ENCODE data around the gene S1PR2. TPM values are rescaled to one million over a fixed set of nuclear protein-coding genes. Genes with fewer than 3 reads are reported as not detected.
"Not testable (repeated sequence)": the region's sequence is repeated elsewhere in the genome, so short reads cannot be mapped to it uniquely, and the experiment has no call there.

S1PR2 gene
- polyA plus RNA-seq, 1 donor, result 12.0 TPM

- no peak for DNase-seq (ENCODE audit: low read depth)
These were observed 6.8 kb downstream of the S1PR2 start for GRCh38 chr19:10224337-10224736.

GRCh38 chr19:10223488-10224213, 7.5 kb downstream of the S1PR2 start:
- DNase-seq (ENCODE audit: low read depth), result no peak

- no peak for DNase-seq (ENCODE audit: low read depth)
These were observed 8.8 kb downstream of the S1PR2 start for GRCh38 chr19:10222201-10222890.

GRCh38 chr19:10220695-10221094, 10.4 kb downstream of the S1PR2 start:
- DNase-seq (ENCODE audit: low read depth), result no peak

- no peak for DNase-seq (ENCODE audit: low read depth)
These were observed 11.5 kb downstream of the S1PR2 start for GRCh38 chr19:10219678-10220077.

GRCh38 chr19:10217085-10217484, 14.0 kb downstream of the S1PR2 start:
- DNase-seq (ENCODE audit: low read depth), result no peak

GRCh38 chr19:10214784-10215183, 16.3 kb downstream of the S1PR2 start:
- DNase-seq (ENCODE audit: low read depth), result no peak

GRCh38 chr19:10211691-10212090, 19.4 kb downstream of the S1PR2 start:
- DNase-seq (ENCODE audit: low read depth), result no peak

- no peak for DNase-seq (ENCODE audit: low read depth)
These were observed 20.1 kb downstream of the S1PR2 start for GRCh38 chr19:10211061-10211460.

GRCh38 chr19:10209315-10209714, 21.8 kb downstream of the S1PR2 start:
- DNase-seq (ENCODE audit: low read depth), result no peak

GRCh38 chr19:10207026-10207425, 24.1 kb downstream of the S1PR2 start:
- DNase-seq (ENCODE audit: low read depth), result no peak

- no peak for DNase-seq (ENCODE audit: low read depth)
These were observed 24.8 kb downstream of the S1PR2 start for GRCh38 chr19:10206226-10206885.

- DNase-seq (ENCODE audit: low read depth), result no peak
These were observed 25.5 kb downstream of the S1PR2 start for GRCh38 chr19:10205636-10206035.

GRCh38 chr19:10203686-10204085, 27.4 kb downstream of the S1PR2 start:
- no peak for DNase-seq (ENCODE audit: low read depth)

- DNase-seq (ENCODE audit: low read depth), result no peak
These were observed 30.0 kb downstream of the S1PR2 start for GRCh38 chr19:10201176-10201575.

- not testable (repeated sequence) for DNase-seq (ENCODE audit: low read depth)
These were observed 31.0 kb downstream of the S1PR2 start for GRCh38 chr19:10200101-10200500.

GRCh38 chr19:10198889-10199644, 32.1 kb downstream of the S1PR2 start:
- DNase-seq (ENCODE audit: low read depth), result not testable (repeated sequence)

GRCh38 chr19:10195199-10195519, 36.0 kb downstream of the S1PR2 start:
- DNase-seq (ENCODE audit: low read depth), result no peak

GRCh38 chr19:10194500-10195198, 36.5 kb downstream of the S1PR2 start, which contains the start of gene DNMT1:
DNMT1 (minus strand) TSS chr19:10194953; CDS start chr19:10194899, 54 bp downstream.
- peak; percentile 62 for DNase-seq (ENCODE audit: low read depth)

- DNase-seq (ENCODE audit: low read depth), result no peak
These were observed 37.2 kb downstream of the S1PR2 start for GRCh38 chr19:10193790-10194499.

GRCh38 chr19:10192922-10193321, 38.2 kb downstream of the S1PR2 start:
- DNase-seq (ENCODE audit: low read depth), result no peak
